Activated naive CD4-positive, alpha-beta T cell treated with Interleukin-2 at 50 U/mL for 16 hours (primary cell): Measurements from ENCODE around the gene PHKA2.

Experiments used
- DNase-seq: peaks from one replicate; pipeline ENCODE4 v3.0.0-alpha.2; 2020

The PHKA2 gene

DNA sequence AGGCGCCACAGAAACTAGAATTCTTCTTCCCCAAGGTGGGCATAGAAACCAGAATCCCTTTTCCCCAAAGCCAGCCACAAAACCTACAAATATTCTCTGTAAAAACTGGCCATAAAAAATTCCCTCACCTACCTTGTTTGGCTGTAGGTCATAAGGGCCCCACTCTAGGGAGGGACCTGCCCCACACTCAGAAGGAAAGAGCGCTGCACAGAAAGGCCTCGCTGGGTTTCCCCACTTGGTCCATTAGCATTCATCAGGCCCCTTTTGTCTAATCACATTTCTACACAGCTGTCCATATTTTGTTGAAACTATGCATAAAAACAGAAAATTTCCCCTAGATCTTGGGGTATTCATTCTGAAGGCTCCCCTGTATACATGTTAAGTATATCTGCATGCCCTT, 54.1 kb downstream of the PHKA2 start:
- no peak for DNase-seq

DNA sequence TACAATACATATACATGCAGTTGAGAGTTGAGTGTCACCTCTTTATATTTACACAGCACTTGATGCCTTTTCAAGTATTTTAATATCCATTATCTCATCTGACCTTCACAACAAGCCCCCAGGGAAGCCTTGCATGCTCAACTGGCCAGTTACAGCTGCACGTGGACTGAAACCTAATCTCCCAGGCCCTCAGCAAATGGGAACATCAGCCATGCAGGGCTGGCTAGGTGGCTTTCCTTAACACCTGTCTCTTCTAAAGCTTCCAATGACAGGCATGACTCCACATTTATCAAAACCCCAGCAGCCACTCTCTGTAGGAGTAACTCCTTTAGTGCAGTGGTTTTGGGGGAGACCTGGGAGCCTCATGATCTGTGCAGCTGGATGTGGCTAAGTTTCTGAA, 56.4 kb downstream of the PHKA2 start:
- no peak for DNase-seq

DNA sequence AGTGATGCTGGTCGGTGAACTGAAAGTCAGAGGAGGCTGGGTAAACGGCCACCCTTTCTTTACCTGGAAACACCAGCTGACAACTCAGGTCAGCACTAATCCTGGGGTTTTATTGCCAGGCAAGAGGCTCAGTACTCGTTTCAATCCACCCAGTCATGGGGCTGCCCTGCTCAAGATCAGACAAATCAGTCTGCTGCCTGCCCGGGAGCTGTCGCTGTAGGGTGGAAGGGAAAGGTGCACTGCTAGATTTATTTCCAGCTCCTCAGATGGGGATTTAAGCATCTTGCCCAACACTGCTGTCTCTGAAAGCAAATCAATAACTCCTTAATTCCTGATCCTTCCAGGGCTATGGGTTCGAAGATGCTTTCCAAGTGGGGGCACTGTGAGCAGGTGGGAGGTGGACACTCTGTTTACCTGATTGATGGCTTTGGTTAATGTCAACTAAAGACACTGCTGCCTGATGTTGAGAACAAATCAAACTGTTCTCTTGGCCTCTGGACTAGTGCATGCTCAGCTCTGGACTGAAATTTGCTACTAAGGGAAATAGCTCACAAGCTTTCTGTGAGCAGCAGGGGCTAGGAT, 59.3 kb downstream of the PHKA2 start:
- DNase-seq = no peak

DNA sequence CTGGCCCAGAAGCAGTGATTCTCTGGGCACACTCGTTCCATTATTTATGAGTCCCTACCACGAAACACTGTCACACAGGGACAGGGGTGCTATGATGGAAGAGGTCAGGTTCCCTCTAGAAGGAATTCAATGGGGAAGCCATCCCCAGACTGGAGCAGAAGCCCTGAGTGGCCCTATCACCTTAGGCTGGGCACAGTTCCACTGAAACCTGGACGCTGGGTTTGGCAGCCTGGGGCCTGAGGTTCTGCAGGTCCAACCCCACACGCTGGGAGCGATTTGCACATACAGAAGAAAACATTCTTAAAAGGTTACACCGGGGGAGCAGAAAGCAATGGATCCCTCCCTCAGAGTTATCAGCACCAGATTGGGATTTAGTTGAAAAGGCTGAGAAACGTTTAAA, 63.3 kb downstream of the PHKA2 start:
- no peak for DNase-seq

DNA sequence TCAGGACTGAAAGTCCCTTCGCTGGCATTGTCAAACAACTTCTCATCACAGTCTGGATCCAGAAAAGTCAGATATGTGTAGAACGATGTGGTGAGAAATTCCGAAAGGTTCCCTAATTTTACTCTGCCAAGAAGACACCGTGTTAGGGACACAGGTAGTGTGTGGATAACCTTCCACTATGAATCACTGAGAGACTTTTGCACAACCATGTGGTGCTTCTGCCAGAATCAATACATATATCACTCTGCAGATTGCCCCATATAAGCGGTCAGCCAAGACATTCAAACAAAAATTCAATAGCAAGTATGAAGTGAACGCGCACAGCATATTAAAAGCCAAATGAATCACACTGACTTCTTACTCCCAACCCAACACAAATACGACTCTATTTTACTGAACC, 63.8 kb downstream of the PHKA2 start:
- DNase-seq = no peak

DNA sequence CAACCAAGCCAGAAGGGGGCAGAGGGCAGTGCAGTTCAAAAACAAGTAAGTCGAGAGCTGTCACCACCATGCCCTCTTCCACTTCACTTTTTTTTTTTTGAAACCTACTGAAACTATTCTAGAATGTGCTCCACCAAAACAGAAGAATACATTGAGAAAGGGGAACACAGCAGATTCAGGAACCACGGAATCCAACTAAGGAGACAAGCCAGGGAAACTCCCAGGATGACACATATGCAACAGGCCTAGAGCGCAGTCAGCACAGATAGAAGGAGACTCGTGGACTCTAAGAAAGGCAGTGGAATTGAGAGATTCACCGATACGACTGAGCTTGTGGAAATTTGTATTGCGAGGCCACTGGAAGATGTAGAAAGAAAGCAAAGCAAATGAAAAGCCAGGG, 66.1 kb downstream of the PHKA2 start:
- no peak for DNase-seq

DNA sequence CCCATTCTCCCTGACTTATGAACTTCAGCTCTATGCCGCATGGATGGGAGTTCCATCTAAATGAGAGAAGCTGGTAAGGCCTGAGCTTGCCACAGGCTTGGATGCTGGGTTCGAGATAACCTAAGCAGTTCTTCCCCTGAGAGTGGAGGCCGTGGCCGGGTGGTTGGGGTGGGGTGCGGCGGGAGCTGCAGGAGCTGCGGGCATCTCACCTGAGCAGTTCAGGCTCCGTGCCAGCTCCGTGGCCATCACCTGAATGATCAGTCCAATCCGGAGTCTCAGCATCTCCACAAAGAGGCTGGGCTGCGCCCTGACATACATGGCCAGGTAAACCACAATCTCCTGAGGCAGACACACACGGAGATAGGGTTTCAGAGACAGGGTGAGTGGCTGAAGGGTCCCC, 77.6 kb downstream of the PHKA2 start:
- no peak for DNase-seq

DNA sequence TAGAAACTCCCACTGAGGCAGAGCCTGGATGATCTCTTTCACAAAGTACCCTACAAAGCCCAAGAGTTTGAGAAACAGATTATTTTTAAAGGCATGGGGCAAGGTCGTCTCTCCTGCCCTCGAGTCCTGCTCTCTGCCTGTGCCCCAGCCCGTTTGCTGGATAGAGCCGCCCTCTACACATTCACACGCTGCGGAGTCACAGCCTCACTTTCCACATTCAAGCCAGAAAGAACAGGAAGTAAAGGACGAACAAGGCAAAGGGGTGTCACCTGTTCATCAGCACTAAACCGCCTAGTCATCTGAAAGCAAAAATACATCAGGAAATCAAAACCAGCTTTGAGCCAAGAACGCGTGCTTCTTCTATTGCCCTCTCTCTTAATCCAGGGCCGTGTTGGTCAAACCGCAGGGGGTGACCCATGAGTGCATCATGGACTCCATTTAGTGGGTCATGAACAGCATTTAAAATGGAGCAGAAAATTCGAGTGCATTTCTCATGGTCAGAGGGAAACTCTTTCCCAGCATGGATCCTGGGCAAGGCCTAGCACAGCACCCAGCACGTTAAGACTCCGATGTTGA, 83.4 kb downstream of the PHKA2 start:
- DNase-seq = no peak

DNA sequence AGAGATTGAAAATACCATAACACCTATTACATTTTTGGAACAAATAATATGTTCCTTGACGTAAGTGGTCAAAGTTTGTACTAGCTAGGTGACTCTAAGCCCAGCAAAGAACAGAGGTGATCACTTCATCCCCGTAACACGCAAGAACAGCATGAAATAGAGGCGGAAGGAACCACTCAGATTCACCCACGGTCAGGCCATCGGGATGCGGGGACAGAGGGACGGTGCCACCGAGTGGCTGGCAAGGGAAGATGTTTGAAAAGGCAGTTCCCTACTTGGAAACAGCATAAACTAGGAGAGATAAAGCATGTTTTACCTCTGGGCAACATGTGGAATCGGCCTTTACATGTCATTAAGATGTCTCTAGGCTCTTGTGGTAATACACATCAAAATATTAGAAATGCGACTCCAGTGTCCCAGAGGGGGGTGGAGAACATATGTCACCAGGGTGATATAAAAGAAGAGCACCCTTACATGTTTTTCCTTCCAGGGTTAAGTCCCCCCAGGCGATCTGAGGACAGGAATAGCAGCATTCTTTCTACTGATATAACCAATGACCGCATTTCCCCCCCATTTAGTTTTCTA, 84.0 kb downstream of the PHKA2 start:
- DNase-seq = no peak

DNA sequence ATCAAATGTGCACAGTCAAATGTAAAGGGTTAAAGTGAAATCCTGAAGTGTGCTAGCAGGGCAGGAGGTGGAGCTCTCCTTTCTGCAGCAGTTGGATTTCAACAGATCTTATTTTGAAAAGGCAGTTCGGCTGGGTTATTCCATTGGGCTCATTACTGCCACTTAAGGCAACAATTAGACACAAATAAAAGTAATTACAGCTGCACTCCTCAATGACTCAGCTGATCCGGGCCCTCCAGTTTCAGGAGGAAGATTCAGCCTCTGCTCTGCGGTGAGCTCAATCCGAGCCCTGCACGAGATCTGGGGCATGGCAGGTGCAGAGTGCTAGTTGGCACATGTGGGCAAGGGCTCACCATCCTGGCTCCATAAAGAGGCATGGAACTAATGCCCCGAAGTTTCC, 85.4 kb downstream of the PHKA2 start:
- no peak for DNase-seq

DNA sequence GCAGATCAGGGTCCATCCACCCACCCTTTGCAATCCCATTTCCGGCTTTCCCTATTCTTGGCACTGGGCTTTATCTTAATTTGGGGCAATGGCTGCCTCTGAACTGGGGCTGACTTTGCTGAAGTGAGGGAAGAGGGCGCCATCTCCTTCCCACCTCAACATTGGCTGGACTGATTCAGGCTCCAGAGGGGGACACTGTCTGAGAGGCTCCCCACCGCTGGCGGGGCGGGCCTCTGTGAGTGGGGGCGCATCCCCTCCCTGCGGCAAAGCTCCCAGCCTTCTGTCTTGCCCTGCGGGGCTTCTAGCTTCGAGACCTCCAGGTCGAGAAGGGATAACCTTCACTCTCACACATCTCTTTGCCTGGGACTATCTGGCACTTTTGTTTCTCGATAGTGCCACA, 85.8 kb downstream of the PHKA2 start:
- no peak for DNase-seq

DNA sequence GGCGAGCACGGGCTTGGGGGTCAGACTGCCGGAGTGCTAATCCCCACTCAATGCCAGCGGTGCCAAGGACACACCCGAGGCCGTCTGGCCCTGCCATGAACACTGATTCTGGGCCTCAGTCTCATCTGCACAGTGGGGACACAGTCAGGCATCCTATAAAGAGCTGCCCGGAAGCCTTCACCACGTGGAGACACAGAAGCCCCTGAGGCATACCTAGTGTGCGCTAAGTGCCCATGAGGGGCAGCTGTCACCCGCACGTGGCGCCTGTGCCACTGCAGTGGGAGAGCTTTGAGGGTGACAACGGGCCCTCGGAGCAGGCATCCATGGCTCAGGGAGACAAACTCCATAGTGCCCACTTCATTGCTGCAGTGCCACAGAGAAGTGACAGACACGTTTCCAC, 86.3 kb downstream of the PHKA2 start:
- DNase-seq = no peak

DNA sequence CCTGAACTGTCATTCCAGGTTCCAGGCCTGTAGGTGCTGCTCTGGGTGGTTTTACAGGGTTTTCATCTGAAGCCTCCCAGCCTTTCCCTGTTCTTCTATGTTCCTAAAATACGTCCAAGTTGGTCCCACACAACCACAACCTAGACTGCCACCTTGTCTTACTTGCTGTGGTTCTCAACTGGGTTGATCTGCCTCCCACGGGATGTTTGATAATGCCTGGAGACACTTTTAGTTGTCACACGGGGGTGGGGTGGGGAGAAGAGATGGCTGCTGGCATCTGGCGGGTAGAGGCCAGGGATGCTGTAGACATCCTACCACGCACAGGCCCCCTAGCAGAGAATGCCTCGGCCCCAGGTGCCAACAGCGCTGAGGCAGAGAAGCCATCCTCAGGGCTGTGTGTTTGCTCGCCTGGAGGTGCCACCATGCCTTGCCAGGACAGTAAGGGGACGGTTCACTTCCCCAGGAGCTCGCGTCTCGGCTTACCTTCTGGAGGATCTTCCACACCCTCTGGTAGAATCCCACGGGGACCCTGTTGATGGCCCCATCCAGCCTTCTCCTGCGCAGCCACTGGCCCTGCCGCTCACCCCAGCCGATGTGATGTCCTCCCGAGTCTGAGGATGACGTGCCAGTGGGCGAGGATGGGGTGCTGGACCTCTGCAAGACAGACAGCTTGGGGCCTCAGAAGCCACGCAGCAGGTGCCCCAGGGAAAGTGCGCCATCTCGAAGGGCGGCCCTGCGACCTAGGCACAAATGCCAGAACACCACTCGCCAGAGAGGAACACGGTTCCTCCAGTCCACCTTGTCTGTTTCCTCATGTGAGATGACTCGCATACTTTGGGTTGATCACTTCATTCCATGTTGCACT, 87.0 kb downstream of the PHKA2 start:
- DNase-seq = no peak

DNA sequence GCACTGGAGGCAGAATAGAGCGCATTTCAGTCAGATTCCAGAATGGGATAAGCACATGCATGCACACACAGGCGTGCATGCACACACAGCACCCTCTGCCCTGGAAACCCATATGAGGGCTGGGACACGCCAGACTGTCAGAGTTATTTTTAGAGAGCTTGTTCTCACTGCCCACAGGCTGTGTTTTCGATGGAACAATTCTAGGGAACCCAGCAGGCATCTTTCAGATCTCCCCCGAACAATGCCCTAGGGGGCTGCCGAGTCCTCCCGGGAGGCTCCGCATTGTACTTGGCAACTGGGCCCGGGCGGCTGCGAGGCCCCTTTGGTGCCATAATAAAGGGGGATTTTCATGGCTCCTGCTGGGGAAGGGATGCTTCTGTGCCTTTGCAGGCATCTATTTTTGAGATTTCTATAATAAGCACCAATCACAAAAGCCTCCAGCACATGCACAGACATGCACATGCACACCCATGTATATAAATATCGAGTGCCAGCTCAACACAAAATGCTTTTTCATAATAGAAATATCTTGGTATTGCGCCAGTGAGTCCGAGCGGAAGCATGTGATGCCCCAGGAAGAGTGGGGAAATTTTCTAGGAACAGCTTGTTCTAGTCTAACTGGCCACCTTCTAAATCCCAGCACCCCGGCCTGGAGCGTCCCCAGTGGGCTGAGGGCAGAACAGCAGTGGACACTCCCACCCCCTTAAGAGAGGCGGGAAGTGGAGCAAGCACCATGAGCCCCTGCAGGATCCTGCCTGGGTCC, 88.5 kb downstream of the PHKA2 start:
- DNase-seq = no peak

DNA sequence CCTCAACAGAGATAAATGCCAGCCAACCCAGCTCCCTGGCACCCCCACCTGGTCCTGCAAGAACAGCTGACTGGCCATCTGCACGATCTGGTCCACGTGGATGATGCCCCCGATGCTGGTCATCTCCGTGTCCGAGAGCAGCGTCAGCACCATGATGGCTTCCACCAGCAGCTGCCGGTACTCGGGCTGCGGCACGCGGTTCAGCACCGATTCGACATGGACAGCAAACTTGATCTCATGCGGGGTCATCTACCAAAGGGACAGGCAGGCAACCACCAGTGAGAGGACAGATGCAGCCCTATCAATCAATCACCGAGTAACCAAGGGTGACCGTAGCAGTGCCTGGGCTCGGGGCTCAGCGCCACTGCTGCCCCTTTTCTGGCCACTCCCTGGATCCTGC, 89.8 kb downstream of the PHKA2 start:
- DNase-seq = no peak

DNA sequence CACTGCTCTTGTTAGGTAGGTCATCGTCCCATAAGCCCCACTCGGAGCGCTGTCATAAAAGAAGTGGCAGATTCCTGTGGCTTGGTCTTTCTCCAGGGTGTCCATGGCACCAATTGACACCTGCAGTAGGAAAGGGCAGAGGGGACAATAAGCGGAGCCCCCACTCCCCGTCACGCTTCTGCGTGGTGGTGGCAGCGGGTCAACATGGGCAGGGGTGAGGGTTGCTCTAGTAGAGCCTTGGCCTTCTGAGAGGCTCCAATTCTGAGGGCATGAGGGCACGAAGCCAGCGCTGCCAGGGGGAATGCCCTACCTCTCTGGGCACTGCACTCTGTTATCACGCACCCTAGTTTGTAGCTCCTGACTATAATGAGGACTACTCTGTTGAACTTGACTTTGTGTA, 90.4 kb downstream of the PHKA2 start:
- DNase-seq = no peak

DNA sequence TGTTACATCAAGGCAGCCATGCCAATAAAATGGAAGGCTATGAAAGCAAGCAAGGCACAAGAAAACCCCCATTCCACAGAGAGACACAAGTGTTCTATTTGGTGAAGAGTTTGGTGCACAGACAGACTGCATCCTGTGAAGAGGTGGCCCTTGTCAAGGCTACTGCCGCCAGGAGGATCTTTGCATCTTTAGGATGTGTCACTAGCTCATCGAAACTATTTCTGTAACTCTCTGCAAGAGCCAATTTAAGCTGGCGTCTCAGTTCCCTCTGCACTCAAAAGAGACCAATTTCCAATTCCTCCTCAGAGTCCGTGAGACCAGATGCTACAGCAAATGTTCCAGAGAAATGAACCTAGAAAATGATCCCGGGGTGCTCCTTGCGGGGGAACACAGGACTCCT, 91.0 kb downstream of the PHKA2 start:
- DNase-seq = no peak

DNA sequence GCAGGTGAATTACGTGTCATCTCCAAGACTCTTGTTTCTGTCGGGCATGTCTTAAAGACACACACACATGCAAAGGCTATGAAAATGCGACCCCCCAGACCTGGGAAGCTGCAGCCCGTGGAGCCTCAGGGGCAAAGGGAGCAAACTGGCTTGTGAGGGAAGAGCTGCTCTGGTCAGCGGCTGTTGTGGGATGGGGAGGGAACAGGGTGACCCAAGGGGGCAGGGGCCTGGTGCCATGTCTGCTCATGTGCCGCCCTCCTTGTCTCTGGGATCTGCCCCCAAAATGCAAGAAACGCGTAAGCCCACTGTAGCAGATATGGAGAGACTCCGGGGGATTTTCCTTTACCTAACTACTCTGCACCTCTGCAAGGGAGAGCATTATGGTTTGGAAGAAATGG, 92.4 kb downstream of the PHKA2 start:
- no peak for DNase-seq

DNA sequence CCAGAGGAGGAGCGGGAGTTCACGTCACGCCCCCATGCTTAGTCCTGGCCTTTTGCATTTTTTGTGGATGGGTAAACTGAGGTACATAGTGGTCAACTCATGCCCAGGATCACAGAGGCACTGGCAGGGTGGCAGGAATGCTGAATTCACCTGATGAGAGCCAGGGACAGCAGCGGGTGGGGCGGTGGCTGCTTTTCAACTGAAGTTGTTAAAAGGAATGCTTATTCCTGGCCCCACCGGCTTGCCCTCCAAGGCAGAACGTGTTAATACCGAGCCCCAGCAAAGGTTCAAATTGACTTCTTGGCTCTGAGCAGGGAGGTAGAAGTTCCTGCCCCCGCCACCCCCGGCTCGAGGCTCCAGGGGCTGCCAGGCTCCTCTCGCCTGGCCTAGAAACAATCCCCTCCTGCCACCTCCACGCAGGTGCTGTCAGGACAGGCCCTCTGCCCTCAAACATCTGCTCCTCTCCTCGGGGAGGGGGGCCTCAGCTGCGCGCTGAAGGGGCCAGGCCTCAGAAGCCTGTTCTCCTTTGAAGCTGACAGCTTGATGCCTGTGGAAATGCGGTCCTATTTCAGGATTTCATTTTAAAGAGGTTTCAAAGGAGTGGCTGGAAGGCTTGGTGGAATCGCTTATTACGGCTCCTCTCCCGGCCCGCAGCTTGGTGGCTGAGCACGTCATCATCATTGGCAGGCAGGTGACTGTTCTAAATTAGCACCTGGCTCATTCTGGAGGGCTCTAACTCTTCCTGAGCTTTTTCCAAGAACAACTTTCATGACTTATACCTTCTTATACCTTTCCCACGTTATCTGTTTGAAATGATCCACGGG, 93.0 kb downstream of the PHKA2 start:
- no peak for DNase-seq

DNA sequence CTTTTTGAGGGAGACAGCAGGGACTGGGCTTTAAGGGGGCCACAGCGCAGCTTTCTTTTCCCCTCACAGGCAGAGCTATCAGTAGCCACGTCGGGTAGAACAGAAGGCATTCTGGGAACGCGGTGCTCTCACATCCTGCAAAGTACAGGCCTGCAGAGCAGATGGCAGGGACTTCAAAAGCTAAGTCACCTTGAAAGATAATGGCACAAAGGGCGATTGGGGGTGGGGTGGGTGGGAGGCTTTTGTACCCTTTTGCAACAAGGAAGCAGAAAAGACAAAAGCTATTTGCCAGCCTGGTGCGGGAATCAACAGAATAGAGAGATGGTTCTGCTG, 93.9 kb downstream of the PHKA2 start:
- DNase-seq = no peak

DNA sequence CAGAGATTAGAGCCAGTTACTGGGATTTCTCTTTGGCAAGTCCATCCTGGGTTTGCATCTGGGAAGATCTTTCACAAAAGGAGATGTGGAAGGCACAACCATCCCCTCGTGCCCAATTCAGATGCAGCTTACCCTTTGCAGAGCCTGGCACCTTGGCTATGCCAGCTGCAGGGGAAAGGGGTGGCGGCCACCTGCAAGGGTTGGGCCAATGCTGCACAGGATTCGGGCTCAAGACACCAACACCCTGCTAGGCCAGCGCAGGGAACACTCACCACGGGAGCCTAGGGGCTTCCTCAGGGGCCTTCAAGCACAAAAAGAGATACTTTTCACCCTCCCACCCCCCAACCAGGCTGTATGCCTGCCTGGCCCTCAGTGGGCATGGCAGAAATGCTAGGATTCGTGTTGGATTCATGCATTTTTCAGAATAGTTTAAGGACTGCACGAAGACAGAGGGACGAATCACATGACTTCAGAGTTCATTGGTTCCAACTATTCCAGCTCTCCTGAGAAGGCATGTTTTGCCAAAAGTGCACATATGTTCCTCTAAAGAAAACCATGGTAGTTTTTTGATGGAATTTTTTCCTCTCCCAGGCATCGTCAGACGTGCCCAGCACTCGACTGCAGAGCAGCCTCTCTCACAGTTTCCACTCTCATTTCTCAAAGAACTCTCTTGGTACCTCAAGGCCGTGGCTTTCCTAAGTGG, 94.4 kb downstream of the PHKA2 start:
- DNase-seq = no peak

DNA sequence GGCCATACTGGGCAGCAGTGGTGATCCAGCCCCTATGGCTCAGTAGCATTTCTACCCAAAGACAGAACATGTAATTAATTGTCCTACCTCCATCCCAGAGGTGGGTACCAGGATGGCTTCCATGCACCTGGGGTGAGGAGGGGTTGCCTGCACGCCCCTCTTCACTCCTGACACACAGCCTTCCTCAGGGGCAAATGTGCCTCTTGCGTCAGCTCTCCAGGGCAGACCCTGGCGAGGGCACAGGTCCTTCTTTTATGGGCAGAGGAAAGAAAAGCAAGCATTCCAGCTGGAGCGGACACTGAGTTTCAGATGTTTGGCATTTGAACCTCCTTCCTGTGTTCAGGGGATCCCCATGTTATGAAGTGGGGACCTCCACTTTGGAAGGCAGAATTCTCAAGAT, 95.6 kb downstream of the PHKA2 start:
- DNase-seq = no peak
